Measurements from ENCODE around the gene RNF144A. TPM values are rescaled to one million over a fixed set of nuclear protein-coding genes. Genes with fewer than 3 reads are reported as not detected.

The RNF144A gene
- total RNA-seq, 1 donor from 2014 or later, result 11.3 TPM

GRCh38 chr2:7003895-7004294, 86.7 kb downstream of the RNF144A start:
- no peak for DNase-seq (ENCODE audit: low read depth in 2 of 2)

GRCh38 chr2:7004636-7005035, 87.4 kb downstream of the RNF144A start:
- no peak for DNase-seq (ENCODE audit: low read depth in 2 of 2)

DNA sequence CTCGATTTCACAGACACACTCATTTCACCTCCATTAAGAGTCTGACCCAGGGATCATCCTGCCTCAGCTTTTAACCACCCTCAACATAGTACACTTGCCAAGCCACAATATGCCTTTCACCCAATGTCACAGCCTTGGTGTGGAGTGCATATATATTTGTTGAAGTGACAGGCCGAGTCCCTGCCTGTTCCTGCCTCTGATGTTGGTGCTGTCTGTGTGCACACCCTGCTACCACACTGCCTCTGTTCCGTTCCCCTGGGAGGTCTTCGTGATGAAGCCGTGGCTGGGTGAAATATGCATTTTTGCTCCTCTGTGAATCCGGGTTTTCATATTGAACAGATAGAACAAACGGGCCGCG, 90.3 kb downstream of the RNF144A start:
- no peak for DNase-seq (ENCODE audit: low read depth in 2 of 2)

GRCh38 chr2:7007846-7008741, 90.9 kb downstream of the RNF144A start:
- peak; percentile 23 to 67 for DNase-seq (ENCODE audit: low read depth in 2 of 2)

GRCh38 chr2:7009207-7009911, 92.1 kb downstream of the RNF144A start:
- peak in 1 of 2 donors; percentile 24 for DNase-seq (ENCODE audit: low read depth in 2 of 2)

GRCh38 chr2:7010391-7011054, 93.3 kb downstream of the RNF144A start:
- peak; percentile 56 to 73 for DNase-seq (ENCODE audit: low read depth in 2 of 2)

- peak; percentile 43 to 79 for DNase-seq (ENCODE audit: low read depth in 2 of 2)
Measured at GRCh38 chr2:7011356-7012083, 94.3 kb downstream of the RNF144A start.

DNA sequence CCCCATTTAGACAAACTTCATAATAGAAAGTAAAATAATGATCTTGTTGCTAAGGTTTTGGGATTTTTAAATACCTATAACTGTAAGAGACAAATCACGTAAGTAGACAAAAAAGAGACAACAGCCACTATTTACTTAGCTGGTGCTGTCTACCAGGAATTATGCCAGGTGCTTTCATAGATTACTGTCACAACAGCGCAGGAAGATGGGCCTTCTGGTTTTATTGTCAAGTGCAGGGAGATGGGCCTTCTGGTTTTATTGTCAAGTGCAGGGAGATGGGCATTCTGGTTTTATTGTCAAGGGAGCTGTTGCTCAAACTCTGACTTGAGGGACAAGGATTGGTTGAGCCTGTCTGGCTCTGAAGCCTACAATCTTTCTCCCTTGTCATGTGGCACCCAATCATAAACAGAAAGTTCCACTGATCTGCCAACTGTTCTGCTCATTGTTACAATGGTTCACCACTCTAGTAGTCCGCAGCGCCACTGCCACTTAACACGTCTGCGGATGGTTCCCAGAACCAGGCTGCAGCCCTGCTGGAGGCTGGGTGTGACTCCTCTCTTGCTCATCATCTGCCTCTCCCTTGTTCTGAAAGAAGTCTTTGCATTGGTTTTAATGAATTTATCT, 95.0 kb downstream of the RNF144A start:
- DNase-seq (ENCODE audit: low read depth in 2 of 2), result no peak

DNA sequence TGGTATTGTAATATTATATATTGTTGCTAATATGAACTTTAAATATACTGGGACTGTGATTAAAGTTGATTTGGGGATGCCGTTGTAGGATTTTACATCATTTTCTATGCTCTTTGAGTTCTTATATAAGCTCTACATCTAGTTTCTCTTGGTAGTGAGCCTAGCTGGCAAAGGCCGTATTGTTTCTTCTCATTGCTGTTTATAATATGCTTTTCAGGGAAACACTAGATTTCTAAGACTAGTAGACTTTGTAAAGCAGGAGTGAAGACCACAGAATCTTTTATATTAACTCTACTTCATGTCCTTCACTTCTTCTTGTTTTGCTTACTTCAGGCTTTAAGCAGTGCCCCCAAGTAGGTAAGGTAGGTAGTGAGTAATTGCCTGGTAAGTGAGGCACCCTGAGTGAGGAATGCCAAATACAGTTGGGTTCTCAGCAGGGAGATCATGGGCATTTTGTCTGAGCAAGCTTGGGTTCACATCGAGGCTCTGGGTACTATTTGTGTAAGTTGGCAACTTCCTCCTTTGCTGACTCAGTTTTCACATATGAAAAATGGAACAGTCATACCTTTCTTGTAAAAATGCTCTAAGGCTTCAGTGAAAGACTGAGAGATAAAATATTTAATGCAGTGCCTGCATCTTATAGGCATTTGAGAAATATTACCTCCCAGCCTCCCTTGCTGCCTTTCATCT, 96.4 kb downstream of the RNF144A start:
- DNase-seq (ENCODE audit: low read depth in 2 of 2), result no peak

- peak; percentile 19 to 44 for DNase-seq (ENCODE audit: low read depth in 2 of 2)
Measured at GRCh38 chr2:7014174-7014640, 97.0 kb downstream of the RNF144A start.

GRCh38 chr2:7015007-7015950, 98.1 kb downstream of the RNF144A start:
- no peak for DNase-seq (ENCODE audit: low read depth in 2 of 2)

DNA sequence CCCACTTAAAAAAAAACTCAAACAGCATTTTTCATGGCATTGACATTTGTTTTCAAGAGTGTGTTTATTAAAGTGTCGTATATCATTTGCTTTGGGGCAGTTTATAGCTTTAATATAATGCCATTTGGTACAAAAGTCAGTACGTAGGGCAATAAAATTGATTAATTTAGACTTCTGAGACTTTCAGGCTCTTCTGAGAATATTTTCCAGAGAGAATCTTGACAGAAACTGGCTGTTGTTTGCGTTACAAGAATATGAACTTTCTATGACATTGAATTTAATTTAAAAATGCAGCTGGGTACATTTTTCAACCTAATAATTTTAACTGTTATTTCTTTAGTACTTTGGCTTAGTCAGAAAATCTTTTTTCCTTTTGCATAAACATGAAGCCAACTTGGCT, 98.9 kb downstream of the RNF144A start:
- no peak for DNase-seq (ENCODE audit: low read depth in 2 of 2)

- DNase-seq (ENCODE audit: low read depth in 2 of 2), result no peak
Measured at GRCh38 chr2:7016601-7017211, 99.5 kb downstream of the RNF144A start.

DNA sequence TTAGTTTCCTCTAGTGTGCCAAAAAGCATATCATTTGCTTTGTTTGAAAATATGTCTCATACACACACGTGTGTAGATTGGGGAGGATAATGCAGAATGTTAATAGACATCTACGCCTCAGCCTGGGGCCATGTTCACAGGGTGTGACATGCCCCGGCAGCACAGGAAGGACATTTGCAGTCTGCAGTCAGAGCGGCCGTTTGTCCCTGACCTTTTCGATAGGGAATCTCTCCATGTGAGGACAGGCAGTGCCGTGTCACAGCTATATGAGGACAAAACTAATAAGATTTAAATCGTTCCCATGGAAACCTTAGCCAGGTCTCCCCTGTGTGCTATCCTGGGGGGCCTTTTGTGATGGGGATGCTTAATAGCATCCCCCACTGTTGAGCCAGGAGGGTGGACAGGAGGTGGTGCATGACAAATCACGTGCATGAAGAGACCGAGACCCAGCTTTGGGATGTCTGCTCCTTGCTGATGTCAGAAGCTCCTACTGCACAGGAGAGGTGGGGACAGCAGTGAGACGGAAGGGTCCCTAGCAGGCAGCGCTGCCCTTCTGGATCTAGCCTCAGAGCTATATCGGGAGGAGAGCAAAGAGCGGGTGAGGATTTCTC, 100.6 kb downstream of the RNF144A start:
- no peak for DNase-seq (ENCODE audit: low read depth in 2 of 2)

DNA sequence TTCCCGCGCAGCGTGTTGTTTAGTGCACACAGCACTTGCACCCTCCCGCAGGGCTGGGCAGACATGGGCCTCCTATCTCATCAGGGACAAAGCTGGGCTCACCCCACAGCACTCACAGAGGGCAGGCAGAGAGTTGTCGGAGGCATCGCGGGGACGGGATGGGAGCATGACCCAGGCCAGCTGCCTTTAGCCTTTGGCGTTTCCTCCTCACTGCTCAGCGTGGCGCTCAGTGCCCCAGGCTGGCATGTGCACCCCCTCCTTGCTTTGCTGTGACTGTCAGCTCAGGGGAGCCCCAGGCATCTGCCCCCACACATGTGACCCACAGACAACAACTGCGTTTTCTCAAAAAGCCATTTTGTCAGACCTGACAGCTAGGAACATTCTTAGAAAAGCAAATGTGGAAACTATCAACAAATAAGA, 101.1 kb downstream of the RNF144A start:
- DNase-seq (ENCODE audit: low read depth in 2 of 2), result no peak

DNA sequence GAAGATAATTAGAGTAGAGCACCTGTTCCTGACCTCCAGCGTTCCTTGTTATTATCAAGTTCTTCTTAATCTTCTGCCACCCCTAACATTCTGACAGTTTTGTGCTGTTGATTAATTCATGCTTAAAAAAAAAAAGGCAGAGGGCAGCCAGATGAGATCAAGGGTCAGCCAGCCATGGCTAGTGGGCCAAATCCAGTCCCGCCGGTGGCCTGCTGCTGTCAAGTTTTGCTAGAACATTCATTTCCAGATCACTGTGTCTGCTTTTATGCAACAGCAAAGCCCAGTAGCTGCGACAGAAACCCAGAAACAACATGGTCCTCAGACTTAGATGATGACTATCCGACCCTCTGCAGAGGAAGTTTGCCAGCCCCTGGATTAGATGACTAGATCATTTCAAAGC, 101.6 kb downstream of the RNF144A start:
- DNase-seq (ENCODE audit: low read depth in 2 of 2), result no peak

- no peak for DNase-seq (ENCODE audit: low read depth in 2 of 2)
Measured at GRCh38 chr2:7019191-7019590, 102.0 kb downstream of the RNF144A start.

DNA sequence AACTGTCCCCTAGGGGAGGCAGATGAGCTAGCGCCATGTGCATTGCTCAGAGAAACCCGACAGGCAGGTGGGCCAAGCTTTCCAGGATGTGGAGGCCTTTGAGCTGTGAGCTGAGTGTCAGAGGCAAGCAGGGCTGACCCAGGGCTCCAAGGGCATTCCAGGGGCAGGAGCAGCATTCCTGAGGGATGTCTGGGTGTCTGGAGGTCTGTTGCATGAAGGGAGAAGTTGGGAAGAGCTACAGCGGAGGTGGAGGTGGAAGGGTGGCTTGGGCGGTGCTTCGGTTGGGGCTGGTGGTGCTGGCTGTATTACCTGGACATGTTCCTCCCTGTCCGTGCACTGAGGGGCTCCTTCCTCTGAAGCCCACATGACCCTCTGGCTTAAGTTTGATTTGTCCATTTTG, 102.8 kb downstream of the RNF144A start:
- no peak for DNase-seq (ENCODE audit: low read depth in 2 of 2)
